ENCODE data around the gene FURIN.
"Not testable (repeated sequence)": the region's sequence is repeated elsewhere in the genome, so short reads cannot be mapped to it uniquely, and the experiment has no call there.

FURIN gene

DNA sequence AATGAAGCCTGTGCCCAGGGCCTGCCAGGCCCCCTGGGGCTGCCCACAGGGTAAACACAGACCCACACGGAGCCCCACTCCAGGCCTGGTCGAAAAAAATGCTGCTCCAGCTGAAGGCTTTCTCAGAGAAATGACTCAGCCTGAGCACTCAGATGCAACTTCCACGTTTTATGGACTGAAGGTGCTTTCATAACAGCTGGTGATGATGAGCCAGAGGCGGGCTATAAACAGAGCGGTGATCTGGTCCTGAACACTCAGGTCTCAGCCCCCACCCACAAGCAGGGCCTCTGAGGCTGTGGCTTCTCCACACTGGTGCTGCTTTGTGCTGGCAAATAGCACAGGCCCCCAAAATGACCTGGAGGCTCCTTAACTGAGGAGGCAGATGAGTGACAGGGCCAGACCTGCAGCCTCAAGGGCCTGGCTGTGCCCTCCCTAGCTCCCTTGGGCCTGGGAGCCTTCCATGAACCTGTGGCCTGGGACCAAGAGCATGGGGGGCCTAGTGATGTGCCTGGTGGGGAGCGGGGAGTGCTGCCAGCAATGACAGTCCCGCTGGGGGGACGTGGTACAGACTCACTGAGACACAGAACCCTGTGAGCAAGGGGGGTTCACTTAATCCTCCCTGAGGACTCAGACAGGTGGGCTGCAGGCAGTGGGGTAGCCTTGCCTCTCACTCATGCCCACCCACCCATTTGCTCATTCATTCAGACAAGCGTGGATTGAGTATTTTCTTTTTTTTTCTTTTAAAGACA, 23.0 kb upstream of the FURIN start:
- no peak for DNase-seq

DNA sequence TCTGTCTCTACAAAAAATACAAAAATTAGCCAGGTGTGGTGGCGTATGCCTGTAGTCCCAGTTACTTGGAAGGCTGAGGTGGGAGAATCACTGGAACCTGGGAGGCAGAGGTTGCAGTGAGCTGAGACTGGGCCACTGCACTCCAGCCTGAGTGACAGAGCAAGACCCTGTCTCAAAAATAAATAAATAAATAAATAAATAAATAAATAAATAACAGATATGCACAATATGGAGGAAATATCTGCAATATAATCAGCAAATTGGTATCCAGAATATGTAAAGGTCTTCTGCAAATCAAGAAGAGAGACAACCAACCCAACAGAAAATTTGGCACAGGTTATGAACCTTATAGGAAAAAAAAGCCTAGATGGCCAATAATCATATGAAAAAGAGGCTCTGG, 19.0 kb upstream of the FURIN start:
- DNase-seq: not testable (repeated sequence)

DNA sequence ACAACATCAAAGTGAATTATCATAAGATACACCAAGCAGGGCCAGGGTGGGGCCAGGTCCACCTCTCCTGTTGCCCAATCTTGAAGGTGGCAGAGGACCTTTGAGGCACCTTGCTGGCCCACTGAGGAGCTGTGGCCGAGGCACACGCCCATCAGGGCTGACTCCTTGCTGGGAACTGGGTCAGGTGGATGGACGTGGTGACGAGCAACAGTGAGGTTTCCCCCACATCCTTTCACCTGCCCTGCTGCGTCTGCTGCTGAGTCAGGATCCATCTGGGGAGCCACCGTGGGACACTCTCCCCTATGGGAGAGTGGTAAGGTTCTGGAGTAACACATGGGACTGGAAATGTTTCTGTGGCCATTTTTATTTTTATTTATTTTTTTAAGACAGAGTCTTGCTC, 17.3 kb upstream of the FURIN start:
- no peak for DNase-seq

DNA sequence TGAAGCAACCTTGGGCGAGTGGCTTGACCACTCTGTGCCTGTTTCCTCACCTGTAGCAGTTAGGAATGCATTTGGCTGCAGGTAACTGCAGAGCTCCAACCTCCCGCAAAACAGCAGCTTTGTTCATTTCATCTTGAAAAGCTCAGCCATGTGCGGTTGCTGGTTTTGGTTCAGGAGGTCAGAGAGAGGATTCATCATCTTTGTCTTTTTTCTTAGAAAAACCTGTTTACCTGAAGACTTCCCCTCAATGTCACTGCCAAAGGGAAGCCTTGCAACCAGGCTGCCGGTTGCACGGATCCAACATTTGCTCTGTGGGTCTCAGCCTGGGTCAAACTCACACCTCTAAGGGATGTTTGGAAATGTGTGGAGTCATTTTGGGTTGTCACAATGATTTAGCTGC, 16.4 kb upstream of the FURIN start:
- no peak for DNase-seq

DNA sequence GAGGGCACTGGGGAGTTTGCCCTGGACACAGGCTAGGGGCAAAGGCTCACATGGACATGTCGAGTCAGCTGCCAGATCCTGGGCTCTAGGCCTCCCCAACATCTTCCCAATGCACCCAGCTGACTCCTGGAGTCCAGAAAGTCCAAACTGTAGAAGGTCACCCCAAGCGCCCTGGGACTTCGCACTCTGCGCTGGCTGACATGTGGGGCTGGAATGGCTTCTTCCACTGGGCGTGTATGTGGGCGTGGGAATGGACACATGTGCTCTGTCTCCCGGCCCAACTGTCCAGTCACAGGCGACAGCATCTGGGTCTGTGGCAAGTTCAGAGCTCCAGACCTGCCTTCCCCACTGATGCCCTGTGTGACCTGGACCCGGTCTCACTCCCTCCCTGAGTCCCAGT, 13.2 kb upstream of the FURIN start:
- DNase-seq: no peak

DNA sequence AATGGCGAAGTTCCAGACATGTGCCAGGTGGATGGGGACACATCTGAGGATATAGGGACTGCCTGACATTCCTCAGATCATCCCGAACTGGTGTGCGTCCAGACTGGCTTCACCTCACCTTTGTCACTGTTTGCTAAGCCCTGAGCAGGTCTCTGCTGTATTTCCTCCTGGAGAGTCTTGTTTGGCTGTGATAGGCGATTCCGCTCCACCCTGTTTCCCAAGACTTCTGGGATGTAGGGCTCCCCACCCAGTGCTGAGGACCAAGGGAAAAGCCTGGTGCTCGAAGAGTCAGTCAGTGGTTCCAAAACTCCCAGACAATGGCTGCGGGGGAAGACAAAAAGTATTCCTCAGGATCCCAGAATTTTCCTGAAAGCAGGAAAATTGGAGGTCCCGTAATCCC, 11.1 kb upstream of the FURIN start:
- no peak for DNase-seq

DNA sequence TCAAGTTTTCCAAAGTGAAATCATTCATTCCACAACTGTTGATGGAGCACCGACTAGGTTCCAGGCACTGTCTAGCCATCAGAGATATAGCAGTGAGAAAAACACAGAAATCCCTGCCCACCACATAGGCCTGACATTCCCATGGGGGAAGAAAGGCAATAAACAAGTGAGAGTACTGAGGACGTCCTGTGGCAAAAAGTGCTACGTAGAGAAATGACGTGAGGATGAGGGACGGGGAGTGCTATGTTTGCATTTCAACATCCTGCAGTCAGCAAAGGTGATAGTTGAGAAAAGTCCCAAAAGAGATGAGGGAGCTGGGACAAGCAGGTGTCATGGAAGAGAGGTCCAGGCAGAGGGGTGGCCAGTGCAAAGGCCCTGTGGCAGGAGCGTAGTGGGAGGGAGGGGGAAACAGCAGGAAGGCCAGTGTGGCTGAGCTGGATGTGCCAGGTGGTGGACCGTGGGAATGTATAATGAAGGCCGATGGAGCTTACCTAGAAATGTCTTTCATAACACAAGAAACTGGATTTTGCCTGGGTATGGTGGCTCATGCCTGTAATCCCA, 10.4 kb upstream of the FURIN start:
- DNase-seq: no peak

GRCh38 chr15:90859234-90860131, 8.9 kb upstream of the FURIN start:
- no peak for DNase-seq

DNA sequence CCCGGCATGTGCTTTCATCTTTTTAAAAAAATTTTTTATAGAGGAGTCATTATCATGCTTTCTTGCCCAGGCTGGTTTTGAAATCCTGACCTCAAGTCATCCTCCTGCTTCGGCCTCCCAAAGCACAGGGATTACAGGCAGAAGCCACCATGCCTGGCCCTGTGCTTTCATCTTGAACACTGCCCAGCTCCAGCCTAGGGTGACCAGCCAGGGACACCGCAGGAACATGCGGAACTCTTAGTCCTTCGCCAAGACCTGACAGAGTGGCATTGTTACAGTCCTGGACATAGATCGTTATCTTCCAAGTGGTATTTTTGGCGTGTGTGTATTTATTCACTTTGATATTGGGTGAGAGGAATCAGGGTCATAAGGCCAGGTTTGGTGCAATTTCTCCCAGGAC, 7.9 kb upstream of the FURIN start:
- no peak for DNase-seq

GRCh38 chr15:90860942-90861675, 7.3 kb upstream of the FURIN start:
- DNase-seq: no peak

DNA sequence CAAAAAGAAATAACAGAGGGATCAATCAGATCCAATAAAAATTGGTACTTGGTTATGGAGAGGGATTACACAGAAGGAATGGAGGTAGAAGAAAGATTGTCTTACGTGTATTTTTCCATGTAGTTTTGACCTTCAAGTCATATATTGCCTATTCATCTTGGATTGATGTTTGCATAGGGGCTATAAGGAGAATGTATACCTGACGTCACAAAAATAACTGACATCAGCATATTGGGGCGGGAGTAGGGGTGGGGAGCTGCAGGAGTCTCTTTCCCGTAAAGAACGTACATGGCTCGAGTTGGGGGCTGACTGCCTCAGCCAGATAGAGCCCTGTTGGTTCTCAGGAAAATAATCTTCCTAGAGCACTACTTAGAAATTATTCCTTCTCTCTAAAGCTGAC, 5.9 kb upstream of the FURIN start:
- no peak for DNase-seq

DNA sequence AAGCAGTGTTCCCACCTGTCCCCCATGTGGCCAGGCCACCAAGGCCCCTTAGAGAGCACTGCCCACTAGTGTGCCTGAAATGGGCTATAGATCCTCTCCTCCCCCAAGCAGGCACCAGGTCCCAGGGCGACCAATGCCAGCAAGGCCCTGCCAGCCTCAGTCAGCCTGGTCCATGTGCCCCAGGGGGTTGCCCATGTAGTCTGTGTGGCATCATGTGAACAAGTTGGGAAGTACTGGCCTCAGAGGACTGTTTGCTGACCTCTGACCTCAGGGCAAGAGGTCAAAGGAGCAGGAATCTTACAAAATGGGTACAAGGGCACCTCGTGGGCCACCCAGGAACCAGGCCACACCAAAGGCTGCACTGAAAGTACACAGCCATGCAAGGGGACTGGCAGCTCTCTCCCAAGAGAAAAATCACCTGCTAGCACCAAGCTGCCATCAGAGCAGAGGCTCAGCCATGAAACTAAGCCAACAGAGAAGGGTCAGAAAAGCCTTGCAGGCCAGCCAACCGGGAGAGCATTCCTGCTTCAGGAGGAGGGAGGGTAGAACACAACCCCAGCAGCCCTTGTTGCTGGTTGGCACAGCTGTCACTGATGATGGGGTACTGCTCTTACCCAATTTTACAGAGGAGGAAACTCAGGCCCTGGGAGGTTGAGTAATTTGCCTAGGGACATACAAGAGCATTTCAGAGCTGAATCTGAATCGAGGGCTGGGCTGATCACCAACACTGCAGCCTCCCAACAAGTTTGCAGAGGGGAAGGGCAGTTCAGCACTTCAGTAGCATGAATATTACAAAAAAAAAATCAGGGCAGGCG, 5.2 kb upstream of the FURIN start:
- DNase-seq: no peak

GRCh38 chr15:90863987-90864386, 4.4 kb upstream of the FURIN start:
- DNase-seq: no peak

DNA sequence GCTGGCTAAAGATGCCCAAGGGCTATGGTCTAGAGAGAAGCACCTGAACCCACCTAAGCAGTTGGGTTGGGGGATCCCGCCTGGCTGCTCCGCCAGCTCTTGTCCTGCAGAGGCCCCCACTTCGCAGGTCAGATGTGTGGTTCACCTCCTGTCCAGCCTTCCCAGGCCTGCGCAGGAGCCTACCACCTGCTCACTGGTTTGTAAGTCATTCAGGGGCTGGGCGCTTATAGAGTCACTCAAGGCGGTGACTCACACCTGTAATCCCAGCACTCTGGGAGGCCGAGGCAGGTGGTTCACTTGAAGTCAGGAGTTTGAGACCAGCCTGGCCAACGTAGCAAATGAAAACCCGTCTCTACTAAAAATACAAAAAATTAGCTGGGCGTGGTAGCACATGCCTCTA, 3.9 kb upstream of the FURIN start:
- DNase-seq: no peak

- DNase-seq: no peak
These were observed 2.7 kb upstream of the FURIN start for GRCh38 chr15:90865702-90866101.

- DNase-seq: peak; percentile 16
These were observed 2.1 kb upstream of the FURIN start for GRCh38 chr15:90866161-90866715.

DNA sequence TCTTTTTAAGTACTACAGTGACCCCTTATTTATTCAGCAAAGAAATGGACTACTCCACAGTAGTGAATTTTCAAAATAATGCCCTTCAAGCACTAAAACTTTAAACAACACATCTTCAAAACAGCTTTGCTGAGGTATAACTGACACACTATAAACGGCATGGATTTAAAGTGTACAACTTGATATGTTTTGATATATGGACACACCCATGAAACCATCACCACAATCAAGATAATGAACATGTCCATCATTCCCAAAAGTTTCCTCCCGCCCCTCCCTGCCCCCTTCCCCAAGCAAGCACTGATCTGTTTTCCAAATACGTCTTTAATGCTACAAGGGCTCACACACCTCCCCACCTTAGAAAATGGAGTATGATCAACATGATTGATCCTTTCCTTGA, 1.6 kb upstream of the FURIN start:
- no peak for DNase-seq

DNA sequence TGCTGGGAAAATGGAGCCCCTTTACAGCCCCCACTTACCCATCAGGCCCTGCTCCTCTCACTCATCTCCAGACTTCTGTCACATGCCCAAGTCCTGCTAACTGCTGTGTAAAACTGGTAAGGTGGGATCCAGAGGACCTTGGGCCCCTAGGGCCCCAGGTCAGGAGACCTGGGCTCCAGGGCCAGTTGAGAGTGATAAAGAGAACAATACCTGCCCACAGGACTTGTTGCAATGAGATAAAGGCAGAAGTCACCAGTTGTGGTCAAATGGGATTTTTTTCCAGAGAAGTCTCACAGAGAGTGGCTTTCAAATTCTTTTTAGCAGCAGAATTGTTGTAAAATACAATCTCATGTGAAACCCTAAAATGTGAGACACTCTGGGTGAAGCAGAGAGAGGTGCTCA, 753 bp downstream of the FURIN start:
- DNase-seq: no peak

GRCh38 chr15:90869601-90870353, 1.4 kb downstream of the FURIN start:
- DNase-seq: no peak

DNA sequence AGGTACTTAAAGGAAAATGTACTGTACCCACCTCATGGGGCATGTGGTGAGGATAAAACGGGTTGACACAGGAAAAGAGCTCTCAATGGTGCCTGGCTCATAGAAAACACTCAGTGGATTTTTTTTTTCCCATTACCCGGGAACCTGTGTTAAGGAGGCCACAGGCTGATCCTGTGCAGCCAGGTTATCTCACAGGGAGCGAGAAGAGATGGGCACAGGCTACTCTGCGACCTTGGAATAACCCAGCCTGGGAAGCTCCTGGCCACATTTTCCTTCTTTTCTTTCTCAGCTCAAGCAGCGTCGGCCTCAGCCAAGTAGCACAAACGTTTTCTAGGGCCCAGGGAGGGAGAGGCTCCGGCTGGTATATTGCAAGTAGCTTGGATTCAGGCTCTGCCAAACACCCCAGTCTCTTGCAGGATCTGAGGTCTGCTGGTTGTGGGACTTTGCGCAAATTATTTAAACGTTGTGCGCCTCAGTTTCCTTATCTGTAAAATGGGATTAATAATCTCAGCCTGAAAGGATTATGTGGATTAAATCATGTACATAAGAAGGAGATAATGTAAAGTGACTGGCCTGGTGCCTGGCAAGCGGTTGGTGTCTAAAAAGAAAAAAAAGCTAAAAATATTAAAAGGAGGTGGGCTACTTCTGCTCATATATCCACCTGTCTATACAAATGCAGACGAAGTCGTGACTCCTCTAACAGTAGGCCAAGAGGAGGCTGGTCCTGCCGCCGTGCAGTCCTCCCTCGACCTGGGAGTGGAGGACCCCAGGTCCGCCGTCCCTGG, 2.2 kb downstream of the FURIN start:
- DNase-seq: no peak

Data from DMS79 treated with DMSO at 0.1 percent for 48 hours (cell line).